Common myeloid progenitor, CD34-positive (primary cell): Measurements from ENCODE around the gene CCDC187.
A peak's percentile ranks its signal among the peaks of the same experiment; 100 is the strongest.

ENCODE experiments used
- CTCF ChIA-PET: fragments of 350-600 bp; sonication (Branson Sonifier 250); formaldehyde crosslinking; loops from one replicate; lab custom pipeline; 2021; ENCODE audit warnings: antibody characterized with exemption; lab: Charles Lee
- POLR2A ChIA-PET: fragments of 350-600 bp; sonication (Branson Sonifier 250); formaldehyde crosslinking; loops from one replicate; lab custom pipeline; 2021; ENCODE audit warnings: antibody characterized with exemption; lab: Charles Lee
- DNase-seq, 3 donors: peaks; one replicate each; pipeline versions ENCODE4 v3.0.0 to v3.0.0-alpha.2; 2013
- H3K27ac ChIP-seq, 2 experiments: 1 replicate in 1 of 2; 2 replicates in 1 of 2; pipeline ENCODE4 v1.7.0; 2013; ENCODE audit warnings: inconsistent platforms in 2 of 2, low read length in 2 of 2, mild to moderate bottlenecking in 2 of 2, low read depth in 1 of 2, moderate library complexity in 1 of 2; ENCODE audit not compliant: severe bottlenecking in 2 of 2, insufficient read depth in 1 of 2, poor library complexity in 1 of 2
- H3K27me3 ChIP-seq, 5 experiments: replicated peaks in 2 of 5; 1 replicate in 3 of 5; 2 replicates in 2 of 5; pipeline versions ENCODE4 v1.6.1 to v1.7.0; 2013; ENCODE audit warnings: low read length in 4 of 5, mild to moderate bottlenecking in 2 of 5, moderate library complexity in 2 of 5, inconsistent platforms in 1 of 5; ENCODE audit not compliant: insufficient read depth in 5 of 5, control insufficient read depth in 4 of 5
- H3K36me3 ChIP-seq, 4 experiments: 1 replicate in 2 of 4; 2 replicates in 2 of 4; pipeline versions ENCODE4 v1.6.1 to v1.7.0; 2013; ENCODE audit warnings: low read length in 3 of 4, control low read depth in 1 of 4, mild to moderate bottlenecking in 1 of 4; ENCODE audit not compliant: control insufficient read depth in 4 of 4, insufficient read depth in 4 of 4
- H3K4me1 ChIP-seq, 4 experiments: 1 replicate in 3 of 4; 2 replicates in 1 of 4; pipeline versions ENCODE4 v1.6.1 to v1.7.1; 2013; ENCODE audit warnings: low read length in 3 of 4, mild to moderate bottlenecking in 3 of 4, control low read depth in 1 of 4, inconsistent platforms in 1 of 4, moderate library complexity in 1 of 4; ENCODE audit not compliant: control insufficient read depth in 4 of 4, insufficient read depth in 4 of 4; ENCODE audit errors: control extremely low read depth in 1 of 4
- H3K4me3 ChIP-seq, 7 experiments: 1 replicate in 4 of 7; 2 replicates in 3 of 7; pipeline versions ENCODE4 v1.5.1 to v1.7.0; 2013; ENCODE audit warnings: mild to moderate bottlenecking in 7 of 7, low read length in 6 of 7, moderate library complexity in 6 of 7, inconsistent platforms in 2 of 7, low read depth in 2 of 7, control low read depth in 1 of 7; ENCODE audit not compliant: insufficient read depth in 4 of 7, control insufficient read depth in 1 of 7; ENCODE audit errors: extremely low read depth in 1 of 7
- H3K9me3 ChIP-seq, 5 experiments: 1 replicate in 4 of 5; 2 replicates in 1 of 5; pipeline versions ENCODE4 v1.6.1 to v1.7.1; 2013; ENCODE audit warnings: low read length in 4 of 5, mild to moderate bottlenecking in 2 of 5, inconsistent platforms in 1 of 5, low read depth in 1 of 5, moderate library complexity in 1 of 5; ENCODE audit not compliant: control insufficient read depth in 4 of 5, insufficient read depth in 2 of 5; ENCODE audit errors: control extremely low read depth in 1 of 5
- WGBS: methylation state at CpG from one replicate; pipeline ENCODE4 v1.1.5; 2013; ENCODE audit not compliant: insufficient coverage; 5-methylcytosine and 5-hydroxymethylcytosine counted together

The CCDC187 gene

DNA sequence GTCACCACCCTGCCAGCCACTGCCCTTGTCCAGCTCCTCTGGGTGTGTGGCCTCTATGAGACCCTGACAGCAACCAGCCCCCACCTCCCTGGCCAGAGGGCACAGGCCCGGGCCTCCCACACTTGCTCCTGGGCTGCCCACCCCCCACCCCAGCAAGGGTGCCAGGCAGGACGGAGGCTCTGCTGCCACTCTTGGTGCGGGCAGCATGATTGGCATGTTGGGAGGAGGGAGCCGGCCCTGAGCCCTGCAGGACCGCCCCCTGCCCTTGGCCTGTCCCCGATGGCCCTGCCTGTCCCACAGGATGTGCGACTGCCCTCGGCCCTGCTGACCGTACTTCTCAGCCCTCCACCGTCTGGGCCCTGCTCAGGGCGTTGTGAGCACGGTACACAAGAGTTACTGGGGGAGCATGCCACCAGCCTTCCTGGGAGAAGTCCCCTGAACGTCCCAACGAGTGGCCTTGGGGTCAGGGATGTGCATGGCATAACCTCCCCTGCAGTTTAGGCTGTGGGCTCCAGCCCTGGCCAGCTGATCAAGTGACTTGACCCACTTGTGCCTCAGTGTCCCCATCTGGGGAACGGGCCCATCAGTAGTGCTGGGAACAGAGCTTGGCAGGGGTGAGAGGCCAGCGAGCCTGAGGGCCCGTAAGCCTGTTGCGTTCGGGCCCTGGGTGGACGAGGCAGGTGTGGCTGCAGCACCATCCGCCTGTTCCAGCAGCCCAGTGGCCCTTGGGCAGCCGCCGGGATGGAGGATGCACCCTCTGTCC, 39.4 kb upstream of the CCDC187 start:
- peak overlapping the region in 1 of 2 experiments; percentile 61 for H3K27ac ChIP-seq
- POLR2A ChIA-PET, result no interaction called here
- CTCF ChIA-PET, result interaction anchor here (1.3 kb wide), 1 partner anchor 20 kb away, joined by 4 read pairs; no protein-coding TSS in a partner anchor
- no peaks in the 10 kb centered on the region for H3K9me3 ChIP-seq
- H3K36me3 ChIP-seq, result peaks cover 5 to 41% (median 22%) of the 10 kb centered on the region in 4 experiments
- H3K4me1 ChIP-seq, result peaks cover 0 to 12% (median 8%) of the 10 kb centered on the region in 4 experiments
- WGBS, result 91% methylated on average over 21 of the region's 23 CpGs
- DNase-seq, result no peak
- H3K4me3 ChIP-seq, result peak overlapping the region in 2 of 7 experiments; percentile 19 to 57
- H3K27me3 ChIP-seq, result no peaks in the 10 kb centered on the region

- ChIA-PET POLR2A (interaction anchor here (1.0 kb wide), 1 partner anchor 15 kb away, joined by 3 read pairs; the partner anchor contains the start of gene GPSM1), CTCF (interaction anchor here (1.1 to 1.3 kb wide), 3 partner anchors 9 to 19 kb away, joined by 3 to 4 read pairs (median 3); no protein-coding TSS in a partner anchor)
- Histone ChIP-seq H3K9me3 (no peaks in the 10 kb centered on the region), H3K4me1 (peaks cover 0 to 12% (median 8%) of the 10 kb centered on the region in 4 experiments), H3K36me3 (peaks cover 5 to 49% (median 27%) of the 10 kb centered on the region in 4 experiments), H3K27ac (peak overlapping the region in 1 of 2 experiments; percentile 61), H3K4me3 (peak overlapping the region in 3 of 7 experiments; percentile 2 to 57 (median 19)), H3K27me3 (no peaks in the 10 kb centered on the region)
- WGBS, result 46% methylated on average over 43 of the region's 60 CpGs
- DNase-seq, result peak; percentile 84 to 93 (median 92)
Measured at GRCh38 chr9:136342181-136343120, 38.6 kb upstream of the CCDC187 start.

- WGBS, result 94% methylated on average over 9 of the region's 10 CpGs
- no peak for DNase-seq
- no peaks in the 10 kb centered on the region for H3K27me3 ChIP-seq
- ChIA-PET CTCF (interaction anchor here (1.1 to 1.3 kb wide), 3 partner anchors 8 to 19 kb away, joined by 3 to 4 read pairs (median 3); no protein-coding TSS in a partner anchor), POLR2A (interaction anchor here (1.0 kb wide), 1 partner anchor 14 kb away, joined by 3 read pairs; the partner anchor contains the start of gene GPSM1)
- no peak overlapping the region for H3K4me3 ChIP-seq
- H3K4me1 ChIP-seq, result peaks cover 0 to 12% (median 8%) of the 10 kb centered on the region in 4 experiments
- H3K9me3 ChIP-seq, result no peaks in the 10 kb centered on the region
- H3K36me3 ChIP-seq, result peaks cover 5 to 56% (median 32%) of the 10 kb centered on the region in 4 experiments
- no peak overlapping the region for H3K27ac ChIP-seq
Measured at GRCh38 chr9:136341769-136342168, 37.9 kb upstream of the CCDC187 start.

DNA sequence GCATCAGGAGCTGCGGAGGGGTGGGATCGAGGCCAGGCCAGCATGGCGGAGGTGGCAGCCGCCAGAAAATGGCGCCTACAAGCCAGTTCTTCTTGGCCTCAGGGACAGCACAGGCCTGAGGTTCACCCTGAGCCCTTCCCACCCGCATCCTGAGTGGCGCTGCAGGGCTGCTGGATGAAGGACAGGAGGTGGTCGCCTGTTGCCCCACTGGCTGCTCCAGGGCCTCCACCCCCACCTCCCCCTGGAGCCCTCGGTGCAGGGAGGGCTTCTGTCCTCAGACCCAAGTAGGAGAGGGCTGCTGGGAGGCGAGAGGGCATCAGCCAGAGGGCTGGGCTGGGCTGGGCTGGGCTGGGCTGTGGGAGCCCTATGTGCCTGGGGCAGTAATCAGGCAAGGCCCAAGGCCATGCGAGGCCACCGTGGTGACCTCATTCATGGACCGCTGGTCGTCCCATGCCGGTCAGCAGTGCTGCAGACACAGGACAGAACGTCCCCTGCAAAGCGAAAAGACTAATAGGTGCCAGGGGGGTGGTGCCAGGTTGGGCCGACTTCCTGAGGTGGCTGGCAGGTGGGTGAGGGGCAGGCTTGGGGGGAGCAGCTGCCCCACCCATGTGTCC, 37.3 kb upstream of the CCDC187 start:
- Histone ChIP-seq H3K27me3 (no peaks in the 10 kb centered on the region), H3K36me3 (peaks cover 5 to 62% (median 37%) of the 10 kb centered on the region in 4 experiments), H3K27ac (no peak overlapping the region), H3K9me3 (no peaks in the 10 kb centered on the region), H3K4me3 (no peak overlapping the region), H3K4me1 (peaks cover 0 to 12% (median 8%) of the 10 kb centered on the region in 4 experiments)
- POLR2A ChIA-PET, result no interaction called here
- CTCF ChIA-PET, result interaction anchor here (1.1 to 1.9 kb wide), 2 partner anchors 15 to 28 kb away, joined by 3 to 9 read pairs; no protein-coding TSS in a partner anchor
- 96% methylated on average over 12 of the region's 18 CpGs for WGBS
- DNase-seq, result no peak

- ChIA-PET CTCF (interaction anchor here (1.1 to 1.9 kb wide), 5 partner anchors 13 to 27 kb away, joined by 4 to 9 read pairs (median 6); partner anchors contain the start of gene DNLZ), POLR2A (no interaction called here)
- Histone ChIP-seq H3K27ac (no peak overlapping the region), H3K27me3 (no peaks in the 10 kb centered on the region), H3K4me3 (no peak overlapping the region), H3K36me3 (peaks cover 5 to 68% (median 39%) of the 10 kb centered on the region in 4 experiments), H3K9me3 (no peaks in the 10 kb centered on the region), H3K4me1 (peaks cover 0 to 12% (median 8%) of the 10 kb centered on the region in 4 experiments)
- 98% methylated on average over 23 of the region's 28 CpGs for WGBS
- DNase-seq, result no peak
Measured at GRCh38 chr9:136340356-136341041, 36.6 kb upstream of the CCDC187 start.

- Histone ChIP-seq H3K4me1 (peaks cover 0 to 12% (median 8%) of the 10 kb centered on the region in 4 experiments), H3K9me3 (no peaks in the 10 kb centered on the region), H3K27me3 (no peaks in the 10 kb centered on the region), H3K4me3 (no peak overlapping the region), H3K27ac (no peak overlapping the region), H3K36me3 (peaks cover 5 to 72% (median 41%) of the 10 kb centered on the region in 4 experiments)
- ChIA-PET CTCF (interaction anchor here (1.1 to 1.9 kb wide), 5 partner anchors 12 to 27 kb away, joined by 4 to 9 read pairs (median 6); partner anchors contain the start of gene DNLZ), POLR2A (no interaction called here)
- DNase-seq, result no peak
- WGBS, result 98% methylated on average over 6 of the region's 12 CpGs
Measured at GRCh38 chr9:136339958-136340310, 36.0 kb upstream of the CCDC187 start.
